BJ (cell line): Measurements from ENCODE around the gene MCM8. TPM values are rescaled to one million over a fixed set of nuclear protein-coding genes. Genes with fewer than 3 reads are reported as not detected.

Source experiments
- CTCF ChIA-PET: fragments of 350-600 bp; formaldehyde crosslinking; extraction: SDS; loops from one replicate; lab custom pipeline; 2021; ENCODE audit warnings: antibody characterized with exemption, inconsistent platforms; lab: Yijun Ruan, JAX
- POLR2A ChIA-PET: fragments of 300-600 bp; sonication (Branson Sonifier 250); formaldehyde crosslinking; extraction: SDS; loops from one replicate; lab custom pipeline; 2021; ENCODE audit warnings: antibody characterized with exemption; lab: Charles Lee
- DNase-seq: peaks from one replicate; pipeline ENCODE4 v3.0.0-alpha.2; 2011; ENCODE audit warnings: low read depth
- H3K27me3 ChIP-seq: 2 replicates; pipeline ENCODE4 v1.6.0; 2011; ENCODE audit warnings: low read length; ENCODE audit not compliant: control insufficient read depth, insufficient read depth
- H3K36me3 ChIP-seq: 2 replicates; pipeline ENCODE4 v1.5.1; 2011; ENCODE audit warnings: low read length; ENCODE audit not compliant: control insufficient read depth, insufficient read depth
- H3K4me3 ChIP-seq: 2 replicates; pipeline ENCODE4 v1.5.1; 2011; ENCODE audit warnings: low read depth, mild to moderate bottlenecking, control low read depth, low read length
- polyA plus RNA-seq: library from polyadenylated mRNA; depleted of rRNA; stranded (reverse); fragments of >200 nt; gene quantifications from 2 replicates; pipeline ENCODE4 v1.2.3, GENCODE V29; 2011
- TF ChIP-seq, protein P1 (sequence below): IDR thresholded peaks from 2 replicates; pipeline ENCODE4 v1.5.1; 2011; ENCODE audit warnings: low read depth, mild to moderate bottlenecking, control low read depth, inconsistent platforms, low read length, moderate library complexity; ENCODE audit not compliant: insufficient read depth

Gene MCM8
- polyA plus RNA-seq, 1 experiment, result 2.7 TPM

DNA sequence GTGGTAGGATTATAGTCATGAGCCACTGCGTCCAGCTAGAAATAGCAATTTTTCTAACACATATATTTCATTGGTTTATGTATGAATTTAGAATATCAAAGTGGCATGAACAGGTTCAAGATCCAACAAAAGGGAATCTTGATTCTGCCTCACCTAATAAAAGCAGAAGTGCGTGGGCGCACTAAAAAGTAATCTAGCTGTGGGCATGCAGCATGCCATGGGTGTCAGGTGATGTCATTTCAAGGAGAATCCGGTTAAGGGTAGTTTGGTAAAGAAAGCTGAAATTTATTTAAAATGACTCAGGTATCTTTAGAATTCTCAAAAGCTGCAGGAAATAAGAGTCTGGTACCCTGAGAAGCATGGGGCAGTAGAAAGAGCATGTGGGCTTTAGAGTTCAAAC lies 85.8 kb downstream of the MCM8 start:
- DNase-seq, result no peak
- TF ChIP-seq, protein P1, sequence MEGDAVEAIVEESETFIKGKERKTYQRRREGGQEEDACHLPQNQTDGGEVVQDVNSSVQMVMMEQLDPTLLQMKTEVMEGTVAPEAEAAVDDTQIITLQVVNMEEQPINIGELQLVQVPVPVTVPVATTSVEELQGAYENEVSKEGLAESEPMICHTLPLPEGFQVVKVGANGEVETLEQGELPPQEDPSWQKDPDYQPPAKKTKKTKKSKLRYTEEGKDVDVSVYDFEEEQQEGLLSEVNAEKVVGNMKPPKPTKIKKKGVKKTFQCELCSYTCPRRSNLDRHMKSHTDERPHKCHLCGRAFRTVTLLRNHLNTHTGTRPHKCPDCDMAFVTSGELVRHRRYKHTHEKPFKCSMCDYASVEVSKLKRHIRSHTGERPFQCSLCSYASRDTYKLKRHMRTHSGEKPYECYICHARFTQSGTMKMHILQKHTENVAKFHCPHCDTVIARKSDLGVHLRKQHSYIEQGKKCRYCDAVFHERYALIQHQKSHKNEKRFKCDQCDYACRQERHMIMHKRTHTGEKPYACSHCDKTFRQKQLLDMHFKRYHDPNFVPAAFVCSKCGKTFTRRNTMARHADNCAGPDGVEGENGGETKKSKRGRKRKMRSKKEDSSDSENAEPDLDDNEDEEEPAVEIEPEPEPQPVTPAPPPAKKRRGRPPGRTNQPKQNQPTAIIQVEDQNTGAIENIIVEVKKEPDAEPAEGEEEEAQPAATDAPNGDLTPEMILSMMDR, result no peak
- no peaks in the 10 kb centered on the region for H3K27me3 ChIP-seq
- ChIA-PET POLR2A (no interaction called here), CTCF (interaction anchor here (0.7 kb wide), 1 partner anchor 42 kb away, joined by 3 read pairs; no protein-coding TSS in a partner anchor)
- peaks cover 11% of the 10 kb centered on the region for H3K36me3 ChIP-seq
- H3K4me3 ChIP-seq, result no peak overlapping the region

DNA sequence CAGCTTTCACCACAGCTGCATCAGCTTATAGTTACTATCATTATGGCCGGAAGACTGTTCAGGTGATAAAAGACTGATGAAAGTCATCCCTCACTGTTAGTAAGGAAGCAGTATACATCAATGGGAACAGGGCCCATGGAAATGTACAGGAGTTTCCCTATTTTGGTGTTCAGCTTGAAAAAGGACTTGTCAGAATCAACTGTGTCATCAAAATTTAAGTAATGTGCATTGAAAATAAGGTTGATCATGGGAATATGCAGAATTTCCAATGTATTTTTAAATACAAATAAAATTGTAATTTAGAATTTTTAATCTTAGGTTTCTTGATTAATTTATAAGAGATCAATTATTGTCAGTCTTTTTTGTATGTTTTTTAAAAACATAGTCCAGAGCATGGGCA lies 86.6 kb downstream of the MCM8 start:
- POLR2A ChIA-PET, result no interaction called here
- Histone ChIP-seq H3K27me3 (no peaks in the 10 kb centered on the region), H3K36me3 (peaks cover 15% of the 10 kb centered on the region), H3K4me3 (no peak overlapping the region)
- no peak for DNase-seq
- CTCF ChIA-PET, result interaction anchor here (1.1 kb wide), 1 partner anchor 41 kb away, joined by 3 read pairs; no protein-coding TSS in a partner anchor
- TF ChIP-seq, protein P1, result no peak

DNA sequence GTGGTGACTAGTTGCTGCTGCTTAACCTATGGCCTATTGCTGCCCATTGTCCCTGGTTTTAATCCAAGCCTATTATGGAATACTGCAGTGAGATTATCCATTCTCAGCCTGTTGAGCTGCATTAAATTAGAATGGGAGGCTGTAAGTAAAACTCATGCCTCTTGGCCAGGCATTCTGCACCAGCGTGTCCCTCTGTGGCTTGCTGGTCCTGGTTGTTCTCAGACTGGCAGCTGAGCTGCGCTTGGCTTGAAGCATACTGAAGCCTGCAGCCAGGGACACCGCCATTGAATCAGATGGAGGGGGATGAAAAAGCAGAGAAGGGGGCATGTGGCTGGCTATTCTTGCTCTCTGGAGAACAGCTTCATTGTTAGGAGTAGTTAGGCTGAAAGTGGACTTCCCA lies 87.8 kb downstream of the MCM8 start:
- ChIA-PET POLR2A (no interaction called here), CTCF (interaction anchor here (1.1 kb wide), 1 partner anchor 40 kb away, joined by 3 read pairs; no protein-coding TSS in a partner anchor)
- no peaks in the 10 kb centered on the region for H3K27me3 ChIP-seq
- peaks cover 18% of the 10 kb centered on the region for H3K36me3 ChIP-seq
- no peak overlapping the region for H3K4me3 ChIP-seq
- TF ChIP-seq, protein P1, result no peak
- DNase-seq, result no peak

DNA sequence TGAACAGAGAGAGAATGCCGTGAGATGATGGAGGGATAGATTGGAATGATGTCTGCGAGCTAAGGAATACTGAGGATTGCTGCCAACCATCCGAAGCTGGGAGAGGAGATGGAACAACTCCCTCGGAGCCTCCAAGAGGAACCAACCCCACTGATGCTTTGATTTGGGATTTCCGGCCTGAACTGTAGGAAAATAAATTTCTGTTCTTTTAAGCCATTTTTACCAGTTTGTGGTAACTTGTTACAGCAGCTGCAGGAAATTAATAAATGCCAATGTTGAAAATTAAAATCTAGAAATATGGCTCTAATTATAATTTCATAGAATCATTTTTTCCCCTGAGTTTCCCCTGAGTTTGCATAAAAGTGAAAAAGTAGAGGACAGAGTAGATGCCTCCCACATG lies 89.3 kb downstream of the MCM8 start:
- H3K27me3 ChIP-seq, result no peaks in the 10 kb centered on the region
- no peak for DNase-seq
- TF ChIP-seq, protein P1, result no peak
- POLR2A ChIA-PET, result no interaction called here
- no peak overlapping the region for H3K4me3 ChIP-seq
- H3K36me3 ChIP-seq, result peaks cover 17% of the 10 kb centered on the region
- CTCF ChIA-PET, result interaction anchor here (0.9 kb wide), 1 partner anchor 17 kb away, joined by 3 read pairs; no protein-coding TSS in a partner anchor

DNA sequence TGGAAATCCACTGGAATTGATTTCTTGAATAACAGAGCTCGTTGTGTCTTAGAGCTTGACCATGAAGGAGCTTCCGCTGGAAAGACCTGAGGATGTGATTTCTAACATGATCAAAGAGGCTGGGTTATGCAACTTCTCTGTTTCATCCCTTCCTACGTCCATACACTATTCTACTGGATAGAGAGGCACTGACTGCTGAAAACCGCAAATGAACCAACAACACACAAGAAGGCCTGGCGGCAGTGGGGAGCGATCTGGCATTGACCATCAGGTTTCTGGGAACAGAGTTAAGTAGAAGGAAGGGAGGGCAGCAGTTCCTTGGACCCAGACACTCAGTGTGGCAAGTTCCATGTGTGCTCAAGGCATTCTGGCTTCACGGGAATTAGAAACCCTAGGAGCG lies 90.1 kb downstream of the MCM8 start:
- CTCF ChIA-PET, result no interaction called here

More for the DNA sequence above, 90.1 kb downstream of the MCM8 start:
- TF ChIP-seq, protein P1, result no peak
- peaks cover 17% of the 10 kb centered on the region for H3K36me3 ChIP-seq
- DNase-seq, result no peak
- H3K27me3 ChIP-seq, result no peaks in the 10 kb centered on the region
- POLR2A ChIA-PET, result no interaction called here
- H3K4me3 ChIP-seq, result no peak overlapping the region
